Measurements from ENCODE around the gene SEMA6C.
A peak's percentile ranks its signal among the peaks of the same experiment; 100 is the strongest.
"Not testable (repeated sequence)": the region's sequence is repeated elsewhere in the genome, so short reads cannot be mapped to it uniquely, and the experiment has no call there.

Gene SEMA6C, protein sequence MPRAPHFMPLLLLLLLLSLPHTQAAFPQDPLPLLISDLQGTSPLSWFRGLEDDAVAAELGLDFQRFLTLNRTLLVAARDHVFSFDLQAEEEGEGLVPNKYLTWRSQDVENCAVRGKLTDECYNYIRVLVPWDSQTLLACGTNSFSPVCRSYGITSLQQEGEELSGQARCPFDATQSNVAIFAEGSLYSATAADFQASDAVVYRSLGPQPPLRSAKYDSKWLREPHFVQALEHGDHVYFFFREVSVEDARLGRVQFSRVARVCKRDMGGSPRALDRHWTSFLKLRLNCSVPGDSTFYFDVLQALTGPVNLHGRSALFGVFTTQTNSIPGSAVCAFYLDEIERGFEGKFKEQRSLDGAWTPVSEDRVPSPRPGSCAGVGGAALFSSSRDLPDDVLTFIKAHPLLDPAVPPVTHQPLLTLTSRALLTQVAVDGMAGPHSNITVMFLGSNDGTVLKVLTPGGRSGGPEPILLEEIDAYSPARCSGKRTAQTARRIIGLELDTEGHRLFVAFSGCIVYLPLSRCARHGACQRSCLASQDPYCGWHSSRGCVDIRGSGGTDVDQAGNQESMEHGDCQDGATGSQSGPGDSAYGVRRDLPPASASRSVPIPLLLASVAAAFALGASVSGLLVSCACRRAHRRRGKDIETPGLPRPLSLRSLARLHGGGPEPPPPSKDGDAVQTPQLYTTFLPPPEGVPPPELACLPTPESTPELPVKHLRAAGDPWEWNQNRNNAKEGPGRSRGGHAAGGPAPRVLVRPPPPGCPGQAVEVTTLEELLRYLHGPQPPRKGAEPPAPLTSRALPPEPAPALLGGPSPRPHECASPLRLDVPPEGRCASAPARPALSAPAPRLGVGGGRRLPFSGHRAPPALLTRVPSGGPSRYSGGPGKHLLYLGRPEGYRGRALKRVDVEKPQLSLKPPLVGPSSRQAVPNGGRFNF

DNA sequence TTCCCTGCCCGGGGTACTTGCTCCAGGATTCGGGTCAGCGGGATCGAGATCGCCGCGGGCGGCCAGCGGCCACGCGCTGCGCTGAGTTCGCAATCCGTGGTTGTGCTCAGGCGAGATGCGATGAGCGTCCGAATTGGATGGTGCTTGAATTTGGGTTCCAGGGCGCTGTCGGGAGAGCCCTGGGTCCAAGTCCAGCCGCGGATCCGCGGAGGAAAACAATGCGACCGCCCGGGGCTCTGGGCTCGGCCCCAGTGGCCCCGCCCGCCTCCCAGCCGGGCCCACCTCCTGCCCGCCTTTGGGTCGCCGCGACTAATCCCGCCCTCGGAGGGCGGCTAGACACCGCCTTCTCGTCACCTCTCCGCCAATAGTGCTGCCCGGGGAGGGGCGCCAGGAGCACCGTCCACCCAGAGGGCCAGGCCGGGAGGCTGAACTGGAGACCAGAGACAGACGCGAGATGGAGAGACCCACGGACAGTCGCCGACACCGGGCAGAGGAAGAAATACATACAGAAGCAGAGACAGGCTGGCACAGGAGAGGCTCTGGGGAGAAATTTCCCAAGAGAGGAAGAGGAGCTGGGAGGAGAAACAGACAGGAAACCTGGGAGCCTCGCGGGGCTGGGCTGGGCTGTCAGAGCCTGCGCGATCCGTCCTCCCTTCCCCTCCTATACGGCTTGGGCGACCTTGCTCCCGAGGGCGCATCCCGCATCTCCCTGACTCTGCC lies at the start of gene SEMA6C:
TSS of gene SEMA6C (minus strand) at position 220 of the 720 bp plus-strand sequence. CDS start 4,010 bp downstream, outside the sequence.
- DNase-seq = peak; percentile 89 to 93

DNA sequence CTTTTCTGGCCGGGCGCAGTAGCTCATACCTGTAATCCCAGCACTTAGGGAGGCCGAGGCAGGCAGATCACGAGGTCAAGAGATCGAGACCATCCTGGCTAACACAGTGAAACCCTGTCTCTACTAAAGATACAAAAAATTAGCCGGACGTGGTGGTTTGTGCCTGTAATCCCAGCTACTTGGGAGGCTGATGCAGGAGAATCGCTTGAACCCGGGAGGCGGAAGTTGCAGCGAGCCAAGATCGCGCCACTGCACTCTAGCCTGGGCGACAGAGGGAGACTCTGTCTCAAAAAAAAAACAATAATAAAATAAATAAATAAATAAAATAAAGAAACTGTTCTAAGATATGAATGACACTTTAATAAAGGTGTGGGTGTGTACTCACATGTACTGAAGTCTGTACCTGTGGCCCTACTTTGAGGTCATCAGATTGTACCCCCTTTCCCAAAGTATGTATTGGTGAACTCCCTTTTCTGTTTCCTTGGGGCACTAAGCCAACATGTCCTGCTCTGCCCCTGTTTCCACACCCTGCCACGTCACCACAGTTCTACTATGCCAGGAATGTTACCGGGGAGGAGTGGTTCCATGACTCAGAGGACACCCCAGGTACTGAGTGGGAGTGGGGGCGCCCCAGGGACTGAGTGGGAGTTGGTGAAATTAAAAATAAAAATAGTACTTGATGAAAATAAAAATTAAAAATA lies 48.6 kb upstream of the SEMA6C start:
- DNase-seq = not testable (repeated sequence)

DNA sequence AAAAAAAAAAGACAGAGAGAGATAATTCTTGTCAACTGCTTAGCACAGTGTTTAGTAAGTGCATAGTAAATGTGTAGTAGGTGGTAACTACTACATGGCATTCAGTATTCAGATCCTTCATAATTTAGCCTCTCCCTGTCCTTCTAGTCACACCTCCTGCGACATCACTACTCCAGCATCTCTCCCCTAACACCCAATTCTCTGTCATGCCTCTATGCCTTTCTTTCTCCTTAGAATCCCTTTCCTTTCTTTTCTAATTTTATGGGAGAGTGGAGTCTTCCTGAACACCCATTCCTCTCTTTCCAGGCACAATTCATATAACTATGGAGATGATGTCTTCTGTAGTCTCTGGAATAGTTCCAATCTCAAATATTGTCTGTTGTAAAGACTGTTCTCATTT lies 47.4 kb upstream of the SEMA6C start:
- no peak for DNase-seq

DNA sequence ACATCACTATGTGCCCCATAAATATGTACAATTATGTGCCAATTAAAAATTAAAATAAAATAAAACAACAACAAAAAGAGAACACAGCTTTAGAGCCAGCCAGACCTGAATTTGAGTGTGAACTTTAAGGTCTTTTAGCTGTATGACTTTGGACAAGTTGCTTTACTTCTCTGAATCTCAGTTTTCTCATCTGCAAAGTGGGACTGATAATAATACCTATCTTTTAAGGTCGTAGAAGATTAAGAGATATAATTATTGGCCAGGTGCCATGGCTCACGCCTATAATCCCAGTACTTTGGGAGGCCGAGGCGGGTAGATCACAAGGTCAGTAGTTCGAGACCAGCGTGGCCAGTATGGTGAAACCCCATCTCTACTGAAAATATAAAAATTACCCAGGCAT lies 46.9 kb upstream of the SEMA6C start:
- DNase-seq = no peak

DNA sequence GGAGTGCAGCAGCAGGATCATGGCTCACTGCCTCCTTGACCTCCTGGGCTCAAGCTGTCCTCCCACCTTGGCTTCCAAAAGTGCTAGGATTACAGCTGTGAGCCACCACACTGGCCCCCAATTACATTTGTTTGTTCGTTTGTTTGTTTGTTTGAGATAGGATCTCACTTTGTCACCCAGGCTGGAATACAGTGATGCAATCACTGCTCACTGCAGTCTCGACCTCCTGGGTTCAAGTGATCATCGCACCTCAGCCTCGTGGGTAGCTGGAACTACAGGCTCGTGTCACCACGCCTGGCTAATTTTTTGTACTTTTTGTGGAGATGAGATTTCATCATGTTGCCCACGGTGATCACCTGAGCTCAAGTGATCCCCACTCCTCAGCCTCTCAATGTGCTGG lies 45.6 kb upstream of the SEMA6C start:
- DNase-seq = no peak

DNA sequence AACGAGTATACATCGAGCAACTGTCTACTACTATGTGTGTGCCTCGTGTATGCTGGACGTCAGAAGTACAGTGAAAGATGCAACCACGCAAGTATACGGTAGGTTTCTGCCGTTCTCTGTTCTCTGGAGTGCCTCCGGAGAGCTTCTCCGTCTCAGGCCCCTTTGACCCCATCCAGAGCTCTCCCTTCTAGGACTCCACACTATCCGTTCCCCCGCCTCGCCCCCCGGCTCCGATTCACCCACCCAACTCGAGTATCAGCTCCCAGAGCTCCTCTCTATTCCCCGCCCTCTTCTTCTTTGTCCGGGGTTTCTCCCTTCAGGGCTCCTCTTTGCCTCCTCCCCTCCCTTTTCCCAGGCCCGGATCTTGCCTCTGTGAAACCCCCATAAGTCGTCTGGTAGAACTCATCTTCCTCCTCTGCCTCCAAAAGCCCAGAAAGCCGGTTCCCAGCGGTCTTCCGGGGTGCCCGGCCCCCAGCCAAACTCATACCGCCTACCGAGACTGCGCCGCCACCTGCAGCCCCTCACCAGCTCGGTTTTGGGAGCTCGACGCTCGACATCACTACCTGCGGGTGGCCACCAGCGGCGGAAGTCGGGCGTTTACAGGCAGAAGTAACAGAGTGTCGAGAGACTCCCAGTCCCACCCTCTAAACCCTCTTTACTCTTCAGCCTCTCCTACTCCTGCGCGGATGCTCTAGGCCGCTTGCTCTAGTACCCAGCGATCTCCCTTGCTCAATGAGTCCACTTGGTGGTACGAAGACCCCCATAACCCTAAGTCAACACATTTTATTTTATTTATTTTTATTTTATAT lies 43.4 kb upstream of the SEMA6C start, which contains the start of gene VPS72:
TSS of gene VPS72 (minus strand) at position 561 of the 809 bp plus-strand sequence. CDS start at position 485, 76 bp downstream.
- DNase-seq = peak; percentile 88 to 90

DNA sequence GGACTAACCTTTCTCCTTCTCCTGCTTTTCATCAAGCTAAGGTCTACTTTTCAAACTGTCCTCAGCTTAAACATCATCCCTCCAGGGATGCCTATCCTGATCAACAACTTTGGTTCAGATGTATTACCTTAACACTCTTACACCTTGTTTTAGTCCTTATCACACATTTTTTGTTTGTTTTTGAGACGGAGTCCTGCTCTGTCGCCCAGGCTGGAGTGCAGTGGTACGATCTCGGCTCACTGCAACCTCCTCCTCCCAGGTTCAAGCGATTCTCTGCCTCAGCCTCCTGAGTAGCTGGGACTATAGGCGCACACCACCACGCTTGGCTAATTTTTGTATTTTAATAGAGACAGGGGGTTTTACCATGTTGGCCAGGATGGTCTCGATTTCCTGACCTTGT lies 42.2 kb upstream of the SEMA6C start:
- DNase-seq = not testable (repeated sequence)

DNA sequence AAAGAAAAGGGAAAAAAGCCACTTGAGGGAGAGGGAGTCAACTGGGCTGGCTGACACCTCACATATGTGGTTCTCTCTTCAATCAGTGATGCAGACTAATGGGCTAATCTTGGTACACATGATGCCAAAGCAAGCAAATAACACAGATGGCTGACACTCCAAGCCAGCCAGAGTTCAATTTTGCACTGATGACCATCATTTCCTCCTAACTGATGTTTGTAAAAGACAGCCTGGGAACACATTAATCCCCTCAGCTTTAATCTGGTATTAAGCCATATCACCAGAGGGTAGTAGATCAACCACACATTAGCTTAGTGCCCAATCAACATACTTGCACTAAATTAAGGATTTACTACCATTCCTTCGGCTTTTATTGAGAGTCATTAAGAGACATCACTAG lies 40.8 kb upstream of the SEMA6C start:
- DNase-seq = no peak

DNA sequence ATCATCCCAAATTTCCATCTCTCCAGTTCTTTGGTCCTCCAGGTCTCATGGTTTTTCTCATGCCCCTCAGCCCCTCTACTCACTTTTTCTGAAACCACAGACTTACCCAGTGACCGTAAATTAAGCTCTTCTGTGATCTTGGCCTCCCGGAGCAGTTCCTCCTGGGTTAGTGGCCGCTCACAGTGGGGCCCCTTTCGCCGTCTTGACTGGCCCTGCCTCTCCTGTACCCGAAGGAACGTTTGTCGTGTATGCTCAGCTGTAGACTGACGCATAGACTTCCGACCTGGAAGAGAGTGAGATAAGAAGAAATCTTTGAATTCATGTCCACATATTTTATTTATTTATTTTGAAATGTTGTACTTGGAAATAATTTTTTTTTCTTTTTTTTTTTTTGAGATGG lies 37.8 kb upstream of the SEMA6C start:
- DNase-seq = no peak

DNA sequence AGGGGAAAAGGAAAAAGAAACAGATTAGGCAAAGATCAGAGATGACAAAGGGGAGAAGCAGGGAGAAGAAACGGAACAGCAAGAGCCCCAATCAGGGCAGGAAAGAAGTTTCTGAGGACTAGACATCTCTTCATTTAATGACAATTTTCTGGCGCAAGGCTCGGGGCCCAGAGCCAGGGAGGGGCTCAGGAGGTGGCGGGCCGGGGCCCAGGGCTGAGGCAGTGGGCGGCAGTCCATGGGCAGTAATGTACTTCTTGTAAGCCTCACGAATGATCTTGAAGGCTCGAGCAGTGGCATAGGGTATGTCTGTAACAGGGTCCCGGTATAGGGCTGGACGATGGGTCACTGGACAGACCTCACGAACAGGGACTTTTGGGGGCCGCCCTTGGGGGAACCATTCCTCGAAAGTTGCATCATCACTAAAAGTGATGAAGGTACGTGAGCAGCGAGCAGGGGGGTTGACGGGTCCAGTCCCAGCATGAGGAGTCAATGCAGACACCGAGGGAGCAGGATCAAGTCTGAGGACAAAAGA lies 30.1 kb upstream of the SEMA6C start:
- no peak for DNase-seq

DNA sequence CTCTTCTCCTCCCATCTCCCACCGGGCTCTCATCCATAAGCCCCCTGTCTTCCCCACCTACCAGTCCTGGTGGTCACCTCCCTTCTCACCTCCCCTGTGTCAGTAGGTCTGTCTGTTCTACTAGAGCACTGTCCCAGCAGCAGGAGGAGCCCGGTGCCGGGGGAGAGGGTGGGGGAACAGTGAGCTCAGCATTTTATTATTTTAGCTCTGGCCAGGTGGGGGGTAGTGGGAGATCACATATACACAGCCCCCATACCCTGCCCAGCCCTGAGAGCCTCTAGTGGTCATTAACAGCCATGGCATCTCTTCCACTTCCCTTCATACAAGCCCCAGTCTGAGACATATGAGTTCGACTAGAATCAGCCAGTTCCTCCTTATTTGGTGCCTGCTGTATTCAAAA lies 29.4 kb upstream of the SEMA6C start, which contains the start of gene TMOD4:
TSS of gene TMOD4 (minus strand) at position 119 of the 400 bp plus-strand sequence. CDS start 1,106 bp downstream, outside the sequence.
- DNase-seq = no peak

DNA sequence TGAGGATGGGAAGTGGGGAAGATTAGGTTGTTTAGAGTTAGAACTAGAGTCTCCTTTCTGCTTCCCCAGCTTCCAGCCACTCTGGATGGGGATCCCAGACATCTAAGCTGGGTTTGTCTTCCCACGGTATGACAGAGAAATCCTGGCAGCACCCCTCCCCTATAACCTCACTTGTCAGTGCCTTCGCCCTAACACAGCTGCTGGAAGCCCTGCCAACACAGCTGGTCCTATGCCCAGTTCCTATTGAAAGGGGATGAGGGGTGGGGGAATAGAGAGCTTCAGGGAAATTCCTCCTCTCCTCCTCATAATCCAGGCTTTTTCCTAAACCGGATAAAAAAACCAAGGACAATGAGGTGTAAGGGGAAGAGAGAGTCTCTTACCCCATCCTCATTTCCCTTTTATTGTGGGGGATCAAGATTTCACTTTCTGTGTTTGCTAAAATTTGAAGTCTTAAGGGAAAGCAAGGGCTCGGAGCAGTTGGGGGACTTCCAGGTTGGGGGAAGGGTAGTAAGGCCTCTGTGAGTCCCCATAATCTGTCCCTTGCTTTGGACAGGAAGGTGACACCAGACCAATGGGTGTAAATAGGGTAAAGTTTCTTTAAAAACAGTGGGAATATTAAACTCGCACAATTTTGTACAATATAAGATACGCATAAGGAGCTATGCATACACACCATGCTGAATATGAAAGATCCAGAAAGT lies 28.8 kb upstream of the SEMA6C start:
- DNase-seq = no peak

DNA sequence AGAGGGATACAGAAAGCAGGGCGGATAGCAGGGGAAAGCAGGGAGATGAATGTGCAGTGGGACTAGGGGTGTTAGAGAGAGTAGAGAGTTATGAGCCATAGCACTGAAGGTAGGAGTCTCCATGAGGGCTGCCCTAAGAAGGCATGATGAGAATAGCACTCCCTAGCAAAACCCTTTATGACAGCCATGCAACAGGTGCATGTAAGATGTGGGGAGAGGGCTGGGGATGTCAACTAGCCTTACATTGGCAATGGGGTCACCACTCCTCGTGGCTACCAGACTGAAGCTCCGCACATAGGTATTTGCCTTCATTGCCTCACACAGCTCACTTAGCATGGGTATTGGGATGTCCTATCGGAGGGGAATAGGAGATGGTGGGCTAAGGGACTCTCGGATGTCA lies 24.8 kb upstream of the SEMA6C start:
- DNase-seq = no peak

DNA sequence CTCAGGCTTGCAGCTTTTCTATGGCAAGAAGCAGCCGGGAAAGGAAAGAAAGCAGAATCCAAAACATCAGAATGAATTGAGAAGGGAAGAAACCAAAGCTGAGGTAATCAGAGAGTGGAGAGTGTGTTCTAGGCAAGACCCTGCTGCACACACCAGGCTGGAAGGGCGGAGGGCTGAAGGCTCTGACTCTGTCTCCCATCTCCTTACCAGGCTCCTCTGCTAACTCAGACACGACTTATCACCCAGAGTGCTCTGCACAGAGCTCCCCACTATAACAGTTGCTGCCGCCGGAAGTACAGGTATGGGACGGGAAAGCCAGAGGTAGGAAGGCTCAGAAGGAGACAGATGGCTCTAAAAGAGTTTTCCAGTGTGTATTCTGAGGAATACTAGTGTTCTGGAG lies 20.7 kb upstream of the SEMA6C start:
- no peak for DNase-seq

DNA sequence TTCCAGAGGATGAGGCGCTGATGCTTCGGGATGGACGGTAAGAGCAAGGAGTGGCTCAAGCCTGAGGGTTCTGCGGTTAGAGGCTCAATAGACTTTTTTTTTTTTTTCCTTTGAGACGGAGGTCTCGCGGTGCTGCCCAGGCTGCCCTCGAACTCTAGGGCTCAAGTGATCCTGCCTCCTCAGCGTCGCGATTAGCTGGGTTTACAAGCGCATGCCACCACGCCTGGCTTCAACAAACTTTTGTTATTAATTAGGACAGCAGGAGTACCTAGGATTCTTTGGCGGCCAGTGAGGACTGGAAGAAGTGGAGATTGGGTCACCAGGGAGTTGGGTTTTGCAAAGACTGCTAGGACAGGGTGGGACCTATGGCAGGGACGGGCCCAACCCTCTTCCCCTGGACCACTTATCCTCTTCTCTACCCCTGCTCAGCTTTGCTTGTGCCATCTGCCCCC lies 20.1 kb upstream of the SEMA6C start:
- no peak for DNase-seq

DNA sequence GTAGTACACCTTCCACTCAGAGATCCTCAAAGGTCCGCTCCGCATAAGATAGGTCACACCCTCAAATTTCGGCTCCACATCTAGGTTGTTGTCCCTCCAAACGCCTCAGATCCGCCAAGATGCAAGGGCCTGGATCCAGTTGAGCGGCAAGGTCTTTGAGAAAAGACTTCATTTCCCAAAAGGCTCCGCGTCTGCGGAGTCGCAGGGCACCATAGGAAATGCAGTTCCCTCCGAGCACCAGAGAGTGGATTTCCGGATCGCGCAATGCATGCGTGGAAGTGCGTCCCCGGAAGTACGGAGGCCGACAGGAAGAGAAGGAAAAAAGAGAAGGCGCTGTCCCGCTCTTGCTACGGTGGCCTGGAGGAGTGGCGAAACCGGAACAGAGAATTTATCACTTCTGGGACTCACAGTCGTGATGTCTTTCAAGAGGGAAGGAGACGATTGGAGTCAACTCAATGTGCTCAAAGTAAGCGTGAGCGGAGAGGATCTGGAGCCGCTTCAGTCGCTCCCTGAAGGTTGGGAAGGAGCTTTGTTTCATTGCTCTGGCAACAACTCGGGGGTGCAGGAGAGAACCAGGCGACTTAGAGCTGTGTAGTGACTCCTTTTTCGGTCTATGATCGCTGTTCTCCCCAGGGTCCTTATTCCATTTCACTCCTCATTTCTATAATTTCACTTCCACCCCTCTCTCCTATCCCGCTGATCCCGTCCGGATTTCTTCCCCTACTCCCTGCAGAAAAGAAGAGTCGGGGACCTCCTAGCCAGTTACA lies 19.5 kb upstream of the SEMA6C start, which contains the start of the genes LYSMD1 and SCNM1:
TSS of gene LYSMD1 (minus strand) at position 165 of the 767 bp plus-strand sequence. CDS start 644 bp downstream, outside the sequence.
TSS of gene SCNM1 (plus strand) at position 407 of the 767 bp plus-strand sequence. CDS start at position 416, 9 bp downstream.
- DNase-seq = peak; percentile 96 to 98

DNA sequence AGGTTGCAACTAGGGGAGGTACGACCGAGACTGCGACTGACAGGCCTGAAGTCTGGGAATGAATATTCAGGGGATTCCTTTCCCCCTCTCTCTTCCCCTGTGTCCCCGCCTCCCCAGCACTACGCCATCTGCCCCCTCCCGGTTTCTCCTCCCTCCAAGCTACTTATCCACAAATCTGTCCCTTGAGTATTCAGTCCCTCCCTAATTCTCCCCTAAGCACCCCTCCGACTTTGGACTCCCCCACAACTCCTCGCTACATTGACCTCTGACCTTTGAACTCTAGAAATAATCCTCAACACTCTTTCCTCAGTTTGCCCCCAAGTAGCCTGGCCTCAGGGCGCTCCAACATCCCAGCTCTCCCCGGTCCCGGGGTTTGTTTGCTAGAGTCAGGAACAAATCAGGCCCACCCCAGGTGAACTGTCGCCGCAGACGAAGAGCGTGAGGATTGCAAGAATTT lies 18.9 kb upstream of the SEMA6C start:
- DNase-seq = no peak

DNA sequence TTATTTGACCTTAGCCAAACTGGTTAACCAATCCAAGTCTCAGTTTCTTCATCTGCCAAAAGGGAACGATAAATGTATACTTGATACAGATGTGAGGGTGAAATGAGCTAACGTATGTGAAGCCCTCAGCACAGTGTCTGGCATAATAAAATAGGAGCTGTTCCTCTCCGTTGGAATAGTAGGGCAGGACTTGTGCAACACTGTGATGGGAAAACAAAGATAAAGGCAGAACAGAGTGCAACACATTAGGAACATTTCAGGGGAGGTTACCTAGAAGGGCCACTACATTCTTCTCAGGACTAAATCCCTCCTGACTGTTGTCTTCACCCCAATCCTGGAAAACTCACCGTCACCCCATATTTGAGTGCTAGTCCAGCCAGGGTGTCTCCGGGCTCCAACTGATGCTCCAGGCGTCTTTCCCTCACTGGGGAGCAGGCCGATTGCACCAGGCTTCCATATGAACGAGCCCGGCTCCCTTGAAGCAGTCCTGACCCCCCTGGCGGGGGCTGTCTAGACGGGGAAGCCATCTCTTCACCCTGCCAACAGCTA lies 18.4 kb upstream of the SEMA6C start:
- peak in 1 of 2 experiments; percentile 33 for DNase-seq

DNA sequence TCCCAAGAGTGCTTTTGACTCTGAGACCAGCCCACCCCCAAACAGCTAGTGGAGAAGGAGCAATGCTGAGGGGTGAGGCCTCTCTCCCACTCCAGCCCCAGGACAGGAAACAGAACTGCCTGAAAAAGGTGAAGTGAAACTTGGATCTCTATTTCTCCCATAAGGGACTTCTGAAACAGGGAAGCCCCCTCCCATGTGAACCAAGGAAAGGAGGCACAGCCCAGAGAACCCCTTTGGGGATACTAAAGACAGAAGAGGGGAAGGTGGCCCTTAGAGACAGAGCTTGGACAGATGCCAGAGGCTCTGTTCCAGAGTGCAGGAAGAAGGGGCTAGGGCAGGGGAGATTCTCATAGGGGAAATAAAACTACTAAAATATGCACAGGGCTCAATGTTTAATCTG lies 12.9 kb upstream of the SEMA6C start:
- DNase-seq = no peak

Data from activated T-cell treated with anti-CD3 and anti-CD28 coated beads, Interleukin-2, amount 50 U/mL, for 48 hours (primary cell).